ENCODE results near the gene ADI1.

Gene ADI1

GRCh38 chr2:3486047-3487027 is 33.0 kb downstream of the ADI1 start:
- H3K27ac ChIP-seq (ENCODE audit: low read depth, low read length, severe bottlenecking) = no peak overlapping the region
- H3K36me3 ChIP-seq (ENCODE audit: control insufficient read depth, insufficient read depth, low read length) = peaks cover 12% of the 10 kb centered on the region
- WGBS, 2 experiments (ENCODE audit: insufficient coverage in 2 of 2) = 95 to 96% methylated on average over 23 to 28 of the region's 29 CpGs
- H3K4me1 ChIP-seq (ENCODE audit: control insufficient read depth, insufficient read depth, low read length, poor library complexity, severe bottlenecking) = no peaks in the 10 kb centered on the region
- H3K9me3 ChIP-seq (ENCODE audit: control insufficient read depth, low read length) = no peaks in the 10 kb centered on the region
- no peak overlapping the region for H3K4me3 ChIP-seq (ENCODE audit: extremely low read depth, insufficient read depth, low read length, poor library complexity, severe bottlenecking)

DNA sequence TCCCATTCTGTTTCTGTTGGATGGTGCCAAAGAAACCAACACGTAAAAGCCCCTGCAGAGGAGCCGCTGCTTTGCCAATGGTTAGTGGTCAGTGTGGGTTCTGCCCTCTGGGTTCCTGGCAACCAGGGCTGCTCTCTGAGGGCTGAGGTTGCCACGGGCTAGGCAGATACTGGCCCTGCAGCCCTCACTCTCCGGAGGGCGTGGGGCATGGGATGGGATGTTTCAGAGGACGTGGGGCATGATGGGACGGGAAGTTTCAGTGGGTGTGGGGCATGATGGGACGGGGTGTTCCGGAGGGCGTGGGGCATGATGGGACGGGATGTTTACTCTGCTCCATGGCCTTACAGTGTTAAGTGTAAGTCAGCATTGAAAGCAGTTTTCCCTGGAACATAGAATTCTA is 34.2 kb downstream of the ADI1 start:
- no peak overlapping the region for H3K27ac ChIP-seq (ENCODE audit: low read depth, low read length, severe bottlenecking)
- H3K36me3 ChIP-seq (ENCODE audit: control insufficient read depth, insufficient read depth, low read length) = peaks cover 15% of the 10 kb centered on the region
- WGBS, 2 experiments (ENCODE audit: insufficient coverage in 2 of 2) = 93 to 99% methylated on average over 9 to 11 of the region's 11 CpGs
- H3K4me3 ChIP-seq (ENCODE audit: extremely low read depth, insufficient read depth, low read length, poor library complexity, severe bottlenecking) = no peak overlapping the region
- no peaks in the 10 kb centered on the region for H3K4me1 ChIP-seq (ENCODE audit: control insufficient read depth, insufficient read depth, low read length, poor library complexity, severe bottlenecking)
- no peaks in the 10 kb centered on the region for H3K9me3 ChIP-seq (ENCODE audit: control insufficient read depth, low read length)

GRCh38 chr2:3483986-3484960 is 35.1 kb downstream of the ADI1 start:
- no peak overlapping the region for H3K27ac ChIP-seq (ENCODE audit: low read depth, low read length, severe bottlenecking)
- 93 to 95% methylated on average over 24 to 32 of the region's 34 CpGs for WGBS, 2 experiments (ENCODE audit: insufficient coverage in 2 of 2)
- peaks cover 24% of the 10 kb centered on the region for H3K36me3 ChIP-seq (ENCODE audit: control insufficient read depth, insufficient read depth, low read length)
- no peaks in the 10 kb centered on the region for H3K4me1 ChIP-seq (ENCODE audit: control insufficient read depth, insufficient read depth, low read length, poor library complexity, severe bottlenecking)
- no peak overlapping the region for H3K4me3 ChIP-seq (ENCODE audit: extremely low read depth, insufficient read depth, low read length, poor library complexity, severe bottlenecking)
- H3K9me3 ChIP-seq (ENCODE audit: control insufficient read depth, low read length) = no peaks in the 10 kb centered on the region

GRCh38 chr2:3483227-3483985 is 35.9 kb downstream of the ADI1 start:
- H3K9me3 ChIP-seq (ENCODE audit: control insufficient read depth, low read length) = no peaks in the 10 kb centered on the region
- 86 to 87% methylated on average over 27 to 30 of the region's 30 CpGs for WGBS, 2 experiments (ENCODE audit: insufficient coverage in 2 of 2)
- no peak overlapping the region for H3K27ac ChIP-seq (ENCODE audit: low read depth, low read length, severe bottlenecking)
- H3K36me3 ChIP-seq (ENCODE audit: control insufficient read depth, insufficient read depth, low read length) = peaks cover 32% of the 10 kb centered on the region
- no peaks in the 10 kb centered on the region for H3K4me1 ChIP-seq (ENCODE audit: control insufficient read depth, insufficient read depth, low read length, poor library complexity, severe bottlenecking)
- H3K4me3 ChIP-seq (ENCODE audit: extremely low read depth, insufficient read depth, low read length, poor library complexity, severe bottlenecking) = no peak overlapping the region

GRCh38 chr2:3482363-3482821 is 36.9 kb downstream of the ADI1 start:
- H3K4me1 ChIP-seq (ENCODE audit: control insufficient read depth, insufficient read depth, low read length, poor library complexity, severe bottlenecking) = no peaks in the 10 kb centered on the region
- H3K27ac ChIP-seq (ENCODE audit: low read depth, low read length, severe bottlenecking) = no peak overlapping the region
- H3K36me3 ChIP-seq (ENCODE audit: control insufficient read depth, insufficient read depth, low read length) = peaks cover 34% of the 10 kb centered on the region
- WGBS, 2 experiments (ENCODE audit: insufficient coverage in 2 of 2) = 94 to 95% methylated on average over 17 to 20 of the region's 20 CpGs
- H3K4me3 ChIP-seq (ENCODE audit: extremely low read depth, insufficient read depth, low read length, poor library complexity, severe bottlenecking) = no peak overlapping the region
- no peaks in the 10 kb centered on the region for H3K9me3 ChIP-seq (ENCODE audit: control insufficient read depth, low read length)

GRCh38 chr2:3481736-3482362 is 37.5 kb downstream of the ADI1 start:
- Histone ChIP-seq H3K36me3 (ENCODE audit: control insufficient read depth, insufficient read depth, low read length) (peaks cover 31% of the 10 kb centered on the region), H3K4me1 (ENCODE audit: control insufficient read depth, insufficient read depth, low read length, poor library complexity, severe bottlenecking) (no peaks in the 10 kb centered on the region), H3K4me3 (ENCODE audit: extremely low read depth, insufficient read depth, low read length, poor library complexity, severe bottlenecking) (no peak overlapping the region), H3K9me3 (ENCODE audit: control insufficient read depth, low read length) (no peaks in the 10 kb centered on the region), H3K27ac (ENCODE audit: low read depth, low read length, severe bottlenecking) (no peak overlapping the region)
- 93% methylated on average over 16 to 20 of the region's 20 CpGs for WGBS, 2 experiments (ENCODE audit: insufficient coverage in 2 of 2)

DNA sequence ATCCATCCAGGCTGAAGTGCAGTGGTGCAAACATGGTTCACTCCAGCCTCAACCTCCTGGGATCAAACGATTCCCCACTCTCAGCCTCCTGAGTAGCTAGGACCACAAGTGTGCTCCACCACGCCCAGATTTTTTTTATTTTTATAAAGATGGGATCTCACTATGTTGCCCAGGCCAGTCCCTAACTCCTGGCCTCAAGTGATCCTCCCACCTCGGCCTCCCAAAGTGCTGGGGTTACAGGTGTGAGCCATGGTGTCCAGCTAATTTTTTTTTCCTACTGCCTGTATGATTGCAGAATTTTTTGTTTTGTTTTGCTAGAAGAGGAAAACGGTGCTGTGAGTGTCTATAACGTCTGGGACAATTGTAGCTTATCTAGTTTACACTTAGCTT is 38.3 kb downstream of the ADI1 start:
- no peak overlapping the region for H3K4me3 ChIP-seq (ENCODE audit: extremely low read depth, insufficient read depth, low read length, poor library complexity, severe bottlenecking)
- H3K4me1 ChIP-seq (ENCODE audit: control insufficient read depth, insufficient read depth, low read length, poor library complexity, severe bottlenecking) = no peaks in the 10 kb centered on the region
- WGBS, 2 experiments (ENCODE audit: insufficient coverage in 2 of 2) = 97 to 100% methylated on average over 1 to 3 of the region's 5 CpGs
- H3K36me3 ChIP-seq (ENCODE audit: control insufficient read depth, insufficient read depth, low read length) = peaks cover 27% of the 10 kb centered on the region
- no peak overlapping the region for H3K27ac ChIP-seq (ENCODE audit: low read depth, low read length, severe bottlenecking)
- H3K9me3 ChIP-seq (ENCODE audit: control insufficient read depth, low read length) = no peaks in the 10 kb centered on the region

- Histone ChIP-seq H3K4me1 (ENCODE audit: control insufficient read depth, insufficient read depth, low read length, poor library complexity, severe bottlenecking) (no peaks in the 10 kb centered on the region), H3K9me3 (ENCODE audit: control insufficient read depth, low read length) (no peaks in the 10 kb centered on the region), H3K36me3 (ENCODE audit: control insufficient read depth, insufficient read depth, low read length) (peaks cover 22% of the 10 kb centered on the region), H3K4me3 (ENCODE audit: extremely low read depth, insufficient read depth, low read length, poor library complexity, severe bottlenecking) (no peak overlapping the region), H3K27ac (ENCODE audit: low read depth, low read length, severe bottlenecking) (no peak overlapping the region)
- 66 to 93% methylated on average over 4 to 5 of the region's 7 CpGs for WGBS, 2 experiments (ENCODE audit: insufficient coverage in 2 of 2)
These were observed 38.9 kb downstream of the ADI1 start for GRCh38 chr2:3480352-3481010.

DNA sequence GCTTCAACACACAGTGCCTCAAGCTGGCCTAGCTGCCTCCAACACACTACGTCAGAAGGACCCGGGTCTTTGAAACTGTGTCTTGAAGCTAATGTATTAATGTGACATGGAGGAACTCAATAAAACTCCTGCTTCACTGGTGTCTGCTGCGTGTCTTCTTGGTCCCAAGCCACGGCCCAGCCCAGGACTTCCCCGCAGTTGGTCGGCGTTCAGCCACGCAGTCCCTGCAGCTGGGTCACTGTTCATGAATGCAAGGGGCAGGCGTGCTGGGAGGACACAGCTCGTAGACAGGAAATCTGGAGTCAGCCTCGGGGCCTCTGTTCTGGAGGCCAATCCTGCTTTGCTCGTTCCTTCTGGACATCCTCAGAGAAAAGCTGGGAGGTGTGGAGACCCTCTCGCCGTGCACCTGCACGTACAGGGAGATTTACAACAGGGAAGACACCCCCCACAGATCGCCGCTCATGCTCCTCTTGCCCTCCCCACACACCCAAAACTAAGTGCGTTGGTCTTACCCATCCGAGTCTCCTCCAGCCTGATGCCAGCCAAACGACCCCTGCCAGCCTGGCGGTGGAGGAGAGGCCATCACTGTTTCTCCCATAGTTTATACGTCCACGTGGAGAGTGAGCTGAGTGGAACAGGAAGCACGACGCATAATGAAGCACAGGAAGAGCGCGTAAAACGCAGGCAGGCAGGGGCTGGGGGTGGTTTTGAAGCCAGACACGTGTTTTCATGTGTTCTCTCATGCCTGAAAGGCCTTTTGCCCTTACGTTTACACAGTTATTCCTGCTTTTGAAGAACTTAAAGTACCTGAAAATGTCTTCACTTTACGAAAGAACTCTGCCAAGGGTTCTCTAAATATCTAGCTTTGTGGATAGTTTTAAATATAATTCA is 39.7 kb downstream of the ADI1 start:
- Histone ChIP-seq H3K9me3 (ENCODE audit: control insufficient read depth, low read length) (no peaks in the 10 kb centered on the region), H3K27ac (ENCODE audit: low read depth, low read length, severe bottlenecking) (no peak overlapping the region), H3K4me3 (ENCODE audit: extremely low read depth, insufficient read depth, low read length, poor library complexity, severe bottlenecking) (no peak overlapping the region), H3K4me1 (ENCODE audit: control insufficient read depth, insufficient read depth, low read length, poor library complexity, severe bottlenecking) (no peaks in the 10 kb centered on the region), H3K36me3 (ENCODE audit: control insufficient read depth, insufficient read depth, low read length) (peaks cover 22% of the 10 kb centered on the region)
- WGBS, 2 experiments (ENCODE audit: insufficient coverage in 2 of 2) = 94 to 95% methylated on average over 28 of the region's 31 CpGs
